NT2/D1 (cell line): ENCODE results near the gene PAPPA2.

Experiments used
- SUZ12 ChIP-seq: IDR thresholded peaks from 2 replicates; pipeline ENCODE4 v1.6.1; 2011; ENCODE audit not compliant: insufficient read length, insufficient read depth; ENCODE audit errors: extremely low read depth
- YY1 ChIP-seq: IDR thresholded peaks from 2 replicates; pipeline ENCODE4 v1.6.1; 2011; ENCODE audit not compliant: insufficient read length, insufficient read depth
- ZNF274 ChIP-seq: IDR thresholded peaks from 2 replicates; pipeline ENCODE4 v1.6.1; 2011; ENCODE audit warnings: mild to moderate bottlenecking, low read depth, low read length

GRCh38 chr1:176479971-176480370 lies 17.0 kb downstream of the PAPPA2 start:
- TF ChIP-seq YY1 (no peak), SUZ12 (no peak), ZNF274 (no peak)
